ENCODE measurements around the gene IL31.

GRCh38 chr12:122145505-122146330 lies 28.3 kb downstream of the IL31 start:
- no peak for TF ChIP-seq POLR2A (IDR thresholded peaks at IDR 0.05)
- TF ChIP-seq, protein P1, sequence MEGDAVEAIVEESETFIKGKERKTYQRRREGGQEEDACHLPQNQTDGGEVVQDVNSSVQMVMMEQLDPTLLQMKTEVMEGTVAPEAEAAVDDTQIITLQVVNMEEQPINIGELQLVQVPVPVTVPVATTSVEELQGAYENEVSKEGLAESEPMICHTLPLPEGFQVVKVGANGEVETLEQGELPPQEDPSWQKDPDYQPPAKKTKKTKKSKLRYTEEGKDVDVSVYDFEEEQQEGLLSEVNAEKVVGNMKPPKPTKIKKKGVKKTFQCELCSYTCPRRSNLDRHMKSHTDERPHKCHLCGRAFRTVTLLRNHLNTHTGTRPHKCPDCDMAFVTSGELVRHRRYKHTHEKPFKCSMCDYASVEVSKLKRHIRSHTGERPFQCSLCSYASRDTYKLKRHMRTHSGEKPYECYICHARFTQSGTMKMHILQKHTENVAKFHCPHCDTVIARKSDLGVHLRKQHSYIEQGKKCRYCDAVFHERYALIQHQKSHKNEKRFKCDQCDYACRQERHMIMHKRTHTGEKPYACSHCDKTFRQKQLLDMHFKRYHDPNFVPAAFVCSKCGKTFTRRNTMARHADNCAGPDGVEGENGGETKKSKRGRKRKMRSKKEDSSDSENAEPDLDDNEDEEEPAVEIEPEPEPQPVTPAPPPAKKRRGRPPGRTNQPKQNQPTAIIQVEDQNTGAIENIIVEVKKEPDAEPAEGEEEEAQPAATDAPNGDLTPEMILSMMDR (IDR thresholded peaks at IDR 0.05): no peak
- no peak for TF ChIP-seq POLR2AphosphoS5 (IDR thresholded peaks at IDR 0.05; ENCODE audit: insufficient read depth in 1 of 2, low read depth in 1 of 2)
